ENCODE measurements around the gene PDE6B. TPM values are rescaled to one million over a fixed set of nuclear protein-coding genes. Genes with fewer than 3 reads are reported as not detected.

The PDE6B gene
- total RNA-seq, 2 experiments from 2014 or later: 11.4 to 12.4 TPM

DNA sequence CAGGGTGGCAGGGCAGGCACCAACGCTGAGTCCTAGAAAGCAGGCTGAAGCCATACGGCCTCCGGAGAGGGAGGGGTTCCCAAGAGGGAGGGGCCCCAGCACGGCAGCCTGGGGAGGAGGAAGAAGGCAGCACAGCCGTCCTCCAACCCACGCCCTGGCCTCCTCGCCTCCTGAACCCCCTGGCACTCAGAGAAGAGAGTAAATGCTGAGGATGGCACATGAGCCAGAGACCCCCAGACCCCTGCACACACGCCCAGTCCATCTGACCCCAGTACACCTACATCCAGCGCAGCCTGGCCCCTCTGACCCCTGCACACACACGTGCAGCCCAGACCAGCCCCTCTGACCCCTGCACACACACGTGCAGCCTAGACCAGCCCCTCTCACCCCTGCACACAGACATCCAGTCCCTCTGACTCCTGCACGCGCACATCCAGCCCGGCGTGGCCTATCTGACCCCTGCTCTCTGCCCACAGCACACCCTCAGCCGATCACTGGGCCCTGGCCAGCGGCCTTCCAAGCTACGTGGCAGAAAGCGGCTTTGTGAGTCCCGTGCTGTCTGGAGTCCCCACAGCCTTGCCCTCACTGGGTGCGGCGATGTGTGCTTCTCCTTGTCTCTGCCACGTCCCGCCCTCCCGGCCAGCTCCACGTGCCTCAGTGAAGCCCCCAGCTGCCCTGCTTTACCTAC, 30.2 kb downstream of the PDE6B start:
- no peak overlapping the region for H3K4me3 Mint-ChIP-seq
- no peak overlapping the region for H3K27ac ChIP-seq (ENCODE audit: low read depth in 1 of 2, low read length in 2 of 2)
- TF ChIP-seq, protein P1, sequence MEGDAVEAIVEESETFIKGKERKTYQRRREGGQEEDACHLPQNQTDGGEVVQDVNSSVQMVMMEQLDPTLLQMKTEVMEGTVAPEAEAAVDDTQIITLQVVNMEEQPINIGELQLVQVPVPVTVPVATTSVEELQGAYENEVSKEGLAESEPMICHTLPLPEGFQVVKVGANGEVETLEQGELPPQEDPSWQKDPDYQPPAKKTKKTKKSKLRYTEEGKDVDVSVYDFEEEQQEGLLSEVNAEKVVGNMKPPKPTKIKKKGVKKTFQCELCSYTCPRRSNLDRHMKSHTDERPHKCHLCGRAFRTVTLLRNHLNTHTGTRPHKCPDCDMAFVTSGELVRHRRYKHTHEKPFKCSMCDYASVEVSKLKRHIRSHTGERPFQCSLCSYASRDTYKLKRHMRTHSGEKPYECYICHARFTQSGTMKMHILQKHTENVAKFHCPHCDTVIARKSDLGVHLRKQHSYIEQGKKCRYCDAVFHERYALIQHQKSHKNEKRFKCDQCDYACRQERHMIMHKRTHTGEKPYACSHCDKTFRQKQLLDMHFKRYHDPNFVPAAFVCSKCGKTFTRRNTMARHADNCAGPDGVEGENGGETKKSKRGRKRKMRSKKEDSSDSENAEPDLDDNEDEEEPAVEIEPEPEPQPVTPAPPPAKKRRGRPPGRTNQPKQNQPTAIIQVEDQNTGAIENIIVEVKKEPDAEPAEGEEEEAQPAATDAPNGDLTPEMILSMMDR (IDR thresholded peaks at IDR 0.05): no peak
- no peaks in the 10 kb centered on the region for H3K4me1 Mint-ChIP-seq (ENCODE audit: low read depth)
- no peaks in the 10 kb centered on the region for H3K36me3 Mint-ChIP-seq (ENCODE audit: low read depth)
- CTCF ChIA-PET: no interaction called here
- intact Hi-C loops (cut with DNase I, micrococcal nuclease): no loop called here
- H3K27me3 Mint-ChIP-seq: peaks cover 6% of the 10 kb centered on the region
- ATAC-seq (ENCODE audit: poor library complexity) (no peak), DNase-seq (no peak)
- POLR2A ChIA-PET: no interaction called here
- H3K36me3 ChIP-seq (ENCODE audit: insufficient read depth, low read length): no peaks in the 10 kb centered on the region
- no peak overlapping the region for H3K4me3 ChIP-seq (ENCODE audit: low read length)
- no peak overlapping the region for H3K27ac Mint-ChIP-seq
- no peaks in the 10 kb centered on the region for H3K9me3 ChIP-seq (ENCODE audit: control insufficient read depth in 1 of 2, insufficient read depth in 1 of 2, low read length in 2 of 2)
- H3K27me3 ChIP-seq (ENCODE audit: control insufficient read depth in 1 of 2, insufficient read depth in 2 of 2, low read length in 2 of 2): peaks cover 0 to 4% of the 10 kb centered on the region in 2 experiments
- H3K4me1 ChIP-seq (ENCODE audit: insufficient read depth, low read length): no peaks in the 10 kb centered on the region
- no peaks in the 10 kb centered on the region for H3K9me3 Mint-ChIP-seq

DNA sequence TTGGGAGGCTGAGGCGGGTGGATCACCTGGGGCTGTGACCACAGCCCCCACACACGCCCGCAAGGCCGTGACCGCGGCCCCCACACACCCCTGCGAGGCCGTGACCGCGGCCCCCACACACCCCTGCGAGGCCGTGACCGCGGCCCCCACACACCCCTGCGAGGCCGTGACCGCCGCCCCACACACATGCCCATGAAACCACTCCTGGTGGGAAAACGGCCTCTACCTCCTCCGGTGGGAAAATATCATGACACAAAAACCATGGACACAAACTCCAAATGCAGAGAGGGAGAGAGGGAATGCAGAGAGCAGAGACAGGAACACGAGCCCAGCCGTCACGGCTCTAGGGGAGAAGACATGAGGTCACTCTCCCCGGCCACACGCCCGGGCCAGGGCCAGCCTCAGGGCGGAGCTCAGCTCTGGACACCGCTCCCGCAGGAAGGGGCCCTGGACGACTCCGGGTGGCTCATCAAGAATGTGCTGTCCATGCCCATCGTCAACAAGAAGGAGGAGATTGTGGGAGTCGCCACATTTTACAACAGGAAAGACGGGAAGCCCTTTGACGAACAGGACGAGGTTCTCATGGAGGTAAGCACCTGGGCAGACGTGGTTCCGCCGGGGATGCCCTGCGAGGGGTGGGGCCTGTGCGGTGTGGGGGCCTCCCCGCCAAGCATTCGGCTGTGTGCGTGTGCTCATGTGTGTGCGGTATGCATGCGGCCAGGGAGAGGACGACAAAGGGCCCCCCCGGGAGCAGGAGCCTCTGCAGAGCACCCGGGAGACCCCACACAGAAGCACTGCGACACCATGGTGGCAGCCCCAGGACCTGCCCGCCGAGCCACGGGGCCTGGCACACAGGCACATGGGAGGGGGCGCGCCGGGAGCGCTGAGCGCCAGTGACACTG, 31.3 kb downstream of the PDE6B start:
- Mint-ChIP-seq H3K4me1 (ENCODE audit: low read depth) (no peaks in the 10 kb centered on the region), H3K27ac (no peak overlapping the region), H3K9me3 (no peaks in the 10 kb centered on the region), H3K27me3 (peaks cover 4% of the 10 kb centered on the region), H3K36me3 (ENCODE audit: low read depth) (peaks cover 5% of the 10 kb centered on the region), H3K4me3 (no peak overlapping the region)
- Histone ChIP-seq H3K27me3 (ENCODE audit: control insufficient read depth in 1 of 2, insufficient read depth in 2 of 2, low read length in 2 of 2) (no peaks in the 10 kb centered on the region), H3K9me3 (ENCODE audit: control insufficient read depth in 1 of 2, insufficient read depth in 1 of 2, low read length in 2 of 2) (no peaks in the 10 kb centered on the region), H3K36me3 (ENCODE audit: insufficient read depth, low read length) (no peaks in the 10 kb centered on the region), H3K4me1 (ENCODE audit: insufficient read depth, low read length) (no peaks in the 10 kb centered on the region), H3K4me3 (ENCODE audit: low read length) (no peak overlapping the region), H3K27ac (ENCODE audit: low read depth in 1 of 2, low read length in 2 of 2) (no peak overlapping the region)
- ATAC-seq (ENCODE audit: poor library complexity): no peak
- intact Hi-C loops (cut with DNase I, micrococcal nuclease): no loop called here
- CTCF ChIA-PET: no interaction called here
- POLR2A ChIA-PET: no interaction called here
- TF ChIP-seq, protein P1 (IDR thresholded peaks at IDR 0.05): no peak
- no peak for DNase-seq

DNA sequence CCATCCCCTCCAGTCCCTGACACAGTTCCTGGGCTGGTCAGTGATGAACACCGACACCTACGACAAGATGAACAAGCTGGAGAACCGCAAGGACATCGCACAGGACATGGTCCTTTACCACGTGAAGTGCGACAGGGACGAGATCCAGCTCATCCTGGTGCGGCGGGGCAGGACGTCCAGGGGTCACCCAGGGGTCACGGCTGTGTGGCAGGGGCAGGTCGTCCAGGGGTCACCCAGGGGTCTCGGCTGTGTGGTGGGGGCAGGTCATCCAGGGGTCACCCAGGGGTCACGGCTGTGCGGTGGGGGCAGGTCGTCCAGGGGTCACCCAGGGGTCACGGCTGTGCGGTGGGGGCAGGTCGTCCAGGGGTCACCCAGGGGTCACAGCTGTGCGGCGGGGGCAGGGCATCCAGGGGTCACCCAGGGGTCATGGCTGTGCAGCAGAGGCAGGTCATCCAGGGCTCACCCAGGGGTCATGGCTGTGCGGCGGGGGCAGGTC, 32.0 kb downstream of the PDE6B start:
- H3K9me3 ChIP-seq (ENCODE audit: control insufficient read depth in 1 of 2, insufficient read depth in 1 of 2, low read length in 2 of 2): no peaks in the 10 kb centered on the region
- no peaks in the 10 kb centered on the region for H3K36me3 ChIP-seq (ENCODE audit: insufficient read depth, low read length)
- H3K9me3 Mint-ChIP-seq: no peaks in the 10 kb centered on the region
- no peaks in the 10 kb centered on the region for H3K4me1 Mint-ChIP-seq (ENCODE audit: low read depth)
- no peaks in the 10 kb centered on the region for H3K27me3 ChIP-seq (ENCODE audit: control insufficient read depth in 1 of 2, insufficient read depth in 2 of 2, low read length in 2 of 2)
- CTCF ChIA-PET: no interaction called here
- ATAC-seq (ENCODE audit: poor library complexity) (no peak), DNase-seq (no peak)
- intact Hi-C loops (cut with DNase I, micrococcal nuclease): no loop called here
- H3K27ac ChIP-seq (ENCODE audit: low read depth in 1 of 2, low read length in 2 of 2): no peak overlapping the region
- no peak overlapping the region for H3K4me3 ChIP-seq (ENCODE audit: low read length)
- H3K4me3 Mint-ChIP-seq: no peak overlapping the region
- TF ChIP-seq, protein P1 (IDR thresholded peaks at IDR 0.05): no peak
- H3K27me3 Mint-ChIP-seq: no peaks in the 10 kb centered on the region
- H3K36me3 Mint-ChIP-seq (ENCODE audit: low read depth): peaks cover 5% of the 10 kb centered on the region
- no peak overlapping the region for H3K27ac Mint-ChIP-seq
- POLR2A ChIA-PET: no interaction called here
- no peaks in the 10 kb centered on the region for H3K4me1 ChIP-seq (ENCODE audit: insufficient read depth, low read length)

All from CD4-positive, alpha-beta T cell (primary cell).